HG03354 (cell line): ENCODE measurements around the gene SERPINI2.
"Not testable (repeated sequence)": the region's sequence is repeated elsewhere in the genome, so short reads cannot be mapped to it uniquely, and the experiment has no call there.

ENCODE experiments used
- ATAC-seq: cut with Tn5 transposase; IDR thresholded peaks from one replicate; pipeline ENCODE4 v1.9.1; 2021; ENCODE audit warnings: mild to moderate bottlenecking; ENCODE audit not compliant: unreplicated experiment, poor library complexity, severe bottlenecking

The SERPINI2 gene

GRCh38 chr3:167453815-167454214 is 20.0 kb downstream of the SERPINI2 start:
- ATAC-seq: no peak

- ATAC-seq: no peak
These were observed 22.6 kb downstream of the SERPINI2 start for GRCh38 chr3:167451282-167451681.

GRCh38 chr3:167450675-167451074 is 23.2 kb downstream of the SERPINI2 start:
- no peak for ATAC-seq

- ATAC-seq: no peak
These were observed 23.6 kb downstream of the SERPINI2 start for GRCh38 chr3:167450195-167450594.

- ATAC-seq: no peak
These were observed 28.4 kb downstream of the SERPINI2 start for GRCh38 chr3:167445491-167445890.

GRCh38 chr3:167441256-167441655 is 32.6 kb downstream of the SERPINI2 start:
- ATAC-seq: no peak

- no peak for ATAC-seq
These were observed 36.3 kb downstream of the SERPINI2 start for GRCh38 chr3:167437428-167438139.

GRCh38 chr3:167426962-167427361 is 46.9 kb downstream of the SERPINI2 start:
- ATAC-seq: not testable (repeated sequence)

- ATAC-seq: not testable (repeated sequence)
These were observed 51.4 kb downstream of the SERPINI2 start for GRCh38 chr3:167422396-167422795.

GRCh38 chr3:167409611-167410010 is 64.2 kb downstream of the SERPINI2 start:
- no peak for ATAC-seq

GRCh38 chr3:167406876-167407492 is 66.9 kb downstream of the SERPINI2 start:
- ATAC-seq: no peak

- no peak for ATAC-seq
These were observed 76.0 kb downstream of the SERPINI2 start for GRCh38 chr3:167397826-167398225.

- ATAC-seq: no peak
These were observed 77.8 kb downstream of the SERPINI2 start for GRCh38 chr3:167396075-167396474.

GRCh38 chr3:167394003-167394402 is 79.8 kb downstream of the SERPINI2 start:
- no peak for ATAC-seq
